Measurements from ENCODE around the gene SLC43A1. TPM values are rescaled to one million over a fixed set of nuclear protein-coding genes. Genes with fewer than 3 reads are reported as not detected.

Gene SLC43A1
- total RNA-seq, 1 donor from 2014 or later = 48.5 TPM

DNA sequence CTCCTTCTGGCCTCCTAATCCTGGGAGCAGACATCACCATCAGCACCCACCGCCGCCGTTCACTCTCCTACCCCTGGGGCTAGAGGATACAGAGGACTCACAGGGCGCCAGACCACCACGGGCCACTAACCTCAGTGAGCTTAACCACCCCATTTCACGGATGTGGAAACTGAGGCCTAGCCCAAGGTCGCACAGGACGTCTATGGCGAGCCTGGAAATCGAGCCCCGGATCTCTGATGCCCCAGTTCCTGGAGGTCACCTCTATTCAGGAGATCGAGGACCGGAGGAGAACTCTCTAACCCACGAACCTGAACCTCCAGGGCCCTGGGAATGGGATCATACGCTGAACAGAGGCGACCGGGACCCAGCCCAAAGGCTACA is 14.7 kb upstream of the SLC43A1 start:
- H3K36me3 Mint-ChIP-seq (ENCODE audit: insufficient read depth) = peaks cover 1% of the 10 kb centered on the region
- no peak for DNase-seq (ENCODE audit: low spot score, unreplicated experiment)
- no peaks in the 10 kb centered on the region for H3K9me3 Mint-ChIP-seq (ENCODE audit: low read depth)
- peak overlapping the region; percentile 97 for H3K27ac Mint-ChIP-seq
- H3K27me3 Mint-ChIP-seq = no peaks in the 10 kb centered on the region
- TF ChIP-seq, protein P1, sequence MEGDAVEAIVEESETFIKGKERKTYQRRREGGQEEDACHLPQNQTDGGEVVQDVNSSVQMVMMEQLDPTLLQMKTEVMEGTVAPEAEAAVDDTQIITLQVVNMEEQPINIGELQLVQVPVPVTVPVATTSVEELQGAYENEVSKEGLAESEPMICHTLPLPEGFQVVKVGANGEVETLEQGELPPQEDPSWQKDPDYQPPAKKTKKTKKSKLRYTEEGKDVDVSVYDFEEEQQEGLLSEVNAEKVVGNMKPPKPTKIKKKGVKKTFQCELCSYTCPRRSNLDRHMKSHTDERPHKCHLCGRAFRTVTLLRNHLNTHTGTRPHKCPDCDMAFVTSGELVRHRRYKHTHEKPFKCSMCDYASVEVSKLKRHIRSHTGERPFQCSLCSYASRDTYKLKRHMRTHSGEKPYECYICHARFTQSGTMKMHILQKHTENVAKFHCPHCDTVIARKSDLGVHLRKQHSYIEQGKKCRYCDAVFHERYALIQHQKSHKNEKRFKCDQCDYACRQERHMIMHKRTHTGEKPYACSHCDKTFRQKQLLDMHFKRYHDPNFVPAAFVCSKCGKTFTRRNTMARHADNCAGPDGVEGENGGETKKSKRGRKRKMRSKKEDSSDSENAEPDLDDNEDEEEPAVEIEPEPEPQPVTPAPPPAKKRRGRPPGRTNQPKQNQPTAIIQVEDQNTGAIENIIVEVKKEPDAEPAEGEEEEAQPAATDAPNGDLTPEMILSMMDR (IDR thresholded peaks at IDR 0.05; ENCODE audit: unreplicated experiment) = no peak
- H3K4me1 Mint-ChIP-seq (ENCODE audit: low read depth) = peaks cover 23% of the 10 kb centered on the region
- peak overlapping the region; percentile 83 for H3K4me3 Mint-ChIP-seq (ENCODE audit: low read depth)

DNA sequence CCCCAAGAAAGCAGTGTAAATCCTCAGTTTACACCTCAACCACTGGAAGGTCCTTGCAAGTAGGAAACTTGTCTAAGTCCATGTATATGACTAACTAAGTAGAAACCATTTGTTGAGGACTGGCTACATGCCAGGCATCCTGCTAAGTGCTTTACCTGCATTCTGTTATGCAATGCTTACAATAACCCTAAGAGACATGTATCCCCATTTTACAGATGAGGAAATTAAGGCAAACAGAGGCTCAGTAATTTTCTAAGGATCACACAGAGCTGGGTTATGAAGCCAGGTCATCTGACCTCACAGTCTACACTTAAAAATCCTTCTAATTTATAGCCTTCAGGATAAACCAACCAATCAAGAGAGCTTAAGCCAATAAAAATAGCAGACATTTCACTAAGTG is 13.5 kb upstream of the SLC43A1 start:
- TF ChIP-seq, protein P1 (IDR thresholded peaks at IDR 0.05; ENCODE audit: unreplicated experiment) = no peak
- Mint-ChIP-seq H3K27ac (no peak overlapping the region), H3K36me3 (ENCODE audit: insufficient read depth) (peaks cover 4% of the 10 kb centered on the region), H3K27me3 (no peaks in the 10 kb centered on the region), H3K4me1 (ENCODE audit: low read depth) (peaks cover 23% of the 10 kb centered on the region), H3K9me3 (ENCODE audit: low read depth) (no peaks in the 10 kb centered on the region), H3K4me3 (ENCODE audit: low read depth) (peak overlapping the region; percentile 10)
- DNase-seq (ENCODE audit: low spot score, unreplicated experiment) = no peak

DNA sequence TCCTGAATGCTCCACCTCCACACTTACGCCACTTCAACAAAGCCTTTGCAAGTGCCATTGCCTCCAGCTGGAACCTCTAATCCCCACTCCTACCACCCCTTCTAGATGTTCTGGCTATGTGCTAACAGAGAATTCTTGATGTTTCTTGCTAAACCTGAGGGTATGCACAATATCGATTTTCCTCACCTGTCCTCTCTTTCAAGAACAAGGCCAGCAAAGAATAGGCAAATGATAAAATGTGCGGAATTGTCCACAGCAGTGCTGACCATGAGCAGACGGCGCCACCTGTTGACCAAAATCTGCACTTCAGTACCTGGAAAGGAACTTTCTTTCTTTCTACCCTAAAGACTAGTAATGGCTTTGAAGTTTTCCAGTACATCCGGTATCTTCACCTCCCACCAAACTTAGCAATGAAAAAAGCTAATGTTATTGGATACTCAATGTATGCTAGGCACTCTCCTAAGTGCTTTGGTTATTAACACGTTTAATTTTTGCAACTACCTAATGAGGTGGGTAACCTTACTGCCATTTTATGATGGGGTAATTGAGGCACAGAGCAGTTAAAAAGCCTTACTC is 11.6 kb upstream of the SLC43A1 start:
- Mint-ChIP-seq H3K4me3 (ENCODE audit: low read depth) (no peak overlapping the region), H3K27me3 (no peaks in the 10 kb centered on the region), H3K36me3 (ENCODE audit: insufficient read depth) (peaks cover 4% of the 10 kb centered on the region), H3K27ac (peak overlapping the region; percentile 72), H3K4me1 (ENCODE audit: low read depth) (peaks cover 23% of the 10 kb centered on the region), H3K9me3 (ENCODE audit: low read depth) (no peaks in the 10 kb centered on the region)
- DNase-seq (ENCODE audit: low spot score, unreplicated experiment) = peak; percentile 79
- TF ChIP-seq, protein P1 (IDR thresholded peaks at IDR 0.05; ENCODE audit: unreplicated experiment) = peak; percentile 99

DNA sequence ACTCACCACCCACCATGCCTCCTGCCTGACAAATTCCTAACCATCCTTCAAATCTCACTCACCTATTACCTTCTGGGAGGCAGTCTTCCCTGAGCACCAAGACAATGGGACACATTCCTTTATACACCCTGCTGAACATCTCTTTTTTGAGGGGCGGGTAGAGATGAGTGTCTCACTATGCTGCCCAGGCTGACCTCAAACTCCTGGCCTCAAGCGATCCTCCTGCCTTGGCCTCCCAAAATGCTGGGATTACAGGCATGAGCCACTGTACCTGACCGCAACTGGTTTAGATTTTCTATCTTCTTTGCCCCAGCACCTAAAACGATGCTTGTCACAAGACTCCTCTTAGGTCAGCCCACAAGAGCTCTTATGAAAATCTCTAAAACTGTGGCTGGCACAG is 7.9 kb upstream of the SLC43A1 start:
- no peak for DNase-seq (ENCODE audit: low spot score, unreplicated experiment)
- Mint-ChIP-seq H3K4me3 (ENCODE audit: low read depth) (no peak overlapping the region), H3K4me1 (ENCODE audit: low read depth) (peaks cover 10% of the 10 kb centered on the region), H3K36me3 (ENCODE audit: insufficient read depth) (peaks cover 2% of the 10 kb centered on the region), H3K9me3 (ENCODE audit: low read depth) (no peaks in the 10 kb centered on the region), H3K27ac (peak overlapping the region; percentile 3), H3K27me3 (peaks cover 5% of the 10 kb centered on the region)
- TF ChIP-seq, protein P1 (IDR thresholded peaks at IDR 0.05; ENCODE audit: unreplicated experiment) = no peak

DNA sequence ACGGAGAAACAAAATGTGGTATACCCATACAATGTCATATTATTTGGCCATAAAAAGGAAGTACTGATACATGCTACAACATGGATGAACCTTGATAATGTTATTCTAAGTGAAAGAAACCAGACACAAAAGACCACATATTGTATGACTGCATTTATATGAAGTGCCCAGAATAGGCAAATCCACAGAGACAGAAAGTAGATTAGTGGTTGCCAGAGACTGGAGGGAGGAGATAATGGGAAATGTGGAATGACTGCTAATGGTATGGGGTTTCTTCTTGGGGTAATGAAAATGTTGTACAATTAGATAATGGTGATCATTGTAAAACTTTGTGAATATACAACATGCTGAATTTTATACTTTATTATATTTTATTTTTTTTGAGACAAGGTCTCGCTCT is 5.6 kb upstream of the SLC43A1 start:
- Mint-ChIP-seq H3K4me3 (ENCODE audit: low read depth) (no peak overlapping the region), H3K4me1 (ENCODE audit: low read depth) (peaks cover under 1% of the 10 kb centered on the region), H3K27ac (no peak overlapping the region), H3K27me3 (peaks cover 13% of the 10 kb centered on the region), H3K36me3 (ENCODE audit: insufficient read depth) (peaks cover 2% of the 10 kb centered on the region), H3K9me3 (ENCODE audit: low read depth) (no peaks in the 10 kb centered on the region)
- TF ChIP-seq, protein P1 (IDR thresholded peaks at IDR 0.05; ENCODE audit: unreplicated experiment) = no peak
- no peak for DNase-seq (ENCODE audit: low spot score, unreplicated experiment)

Measured in progenitor cell of endocrine pancreas (in vitro differentiated cells).